ENCODE data around the gene RAB38.

Gene RAB38

DNA sequence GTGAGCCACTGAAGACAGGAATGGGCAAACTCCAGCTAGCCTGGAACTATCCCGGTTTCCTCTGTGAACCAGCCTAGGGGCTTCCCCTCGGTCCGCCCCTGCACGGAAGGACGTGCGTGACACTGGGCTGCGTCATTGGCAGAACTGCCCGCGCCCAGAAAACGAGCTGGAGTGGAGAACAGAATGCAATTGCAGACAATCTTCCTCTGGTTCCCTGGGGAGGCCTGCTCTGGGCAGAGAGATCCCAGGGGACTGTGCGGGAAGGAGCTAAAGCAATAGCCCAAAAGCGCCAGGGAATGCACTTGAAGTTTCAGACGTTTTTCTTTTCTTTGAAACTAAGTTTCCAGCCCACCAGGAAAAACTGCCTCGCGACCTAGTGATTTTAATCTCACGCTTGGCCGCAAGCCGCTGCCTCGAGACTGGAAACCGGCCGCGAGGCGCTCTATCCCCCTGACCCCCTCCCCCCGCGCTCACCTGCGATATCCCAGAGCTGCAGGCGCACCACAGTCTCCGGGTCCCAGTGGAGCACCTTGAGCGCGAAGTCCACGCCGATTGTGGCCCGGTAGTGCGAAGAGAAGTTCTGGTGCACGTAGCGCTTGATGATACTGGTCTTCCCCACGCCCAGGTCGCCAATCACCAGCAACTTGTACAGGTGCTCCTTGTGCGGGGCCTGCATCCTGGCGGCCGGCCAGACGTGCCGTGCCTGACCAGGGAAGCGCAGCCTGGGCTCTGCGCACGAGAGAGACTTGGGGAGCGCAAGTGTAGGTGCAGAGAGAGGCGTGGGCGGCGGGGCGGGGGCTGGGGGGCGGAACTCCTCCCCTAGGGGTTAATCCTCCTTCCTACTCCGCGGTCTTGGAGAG, at the start of gene RAB38:
Gene RAB38 (minus strand): TSS at position 735 of the 860 bp plus-strand sequence. CDS start 59 bp downstream, at position 676.
- H3K4me3 ChIP-seq, result peak within 1 kb of the TSS; percentile 31 to 56 (median 44)
- H3K27ac ChIP-seq, result peak within 1 kb of the TSS; percentile 27 to 91 (median 83)

DNA sequence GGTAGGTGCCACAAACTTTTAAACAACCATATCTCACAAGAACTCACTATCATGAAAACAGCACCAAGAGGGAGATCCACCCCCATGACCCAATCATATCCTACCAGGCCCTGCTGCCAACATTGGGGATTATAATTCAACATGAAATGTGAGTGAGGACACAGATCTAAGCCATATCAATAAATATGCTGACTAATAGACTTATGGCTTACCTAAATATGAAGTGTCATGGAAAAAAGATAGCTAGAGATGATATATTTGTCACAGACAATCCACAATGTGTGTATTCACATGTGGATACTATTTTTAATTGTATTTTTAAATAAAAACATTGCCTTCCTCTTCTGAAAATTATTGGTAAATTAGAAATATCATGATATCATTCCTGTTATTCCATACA, 38.2 kb upstream of the RAB38 start:
- H3K27ac ChIP-seq, result no peak overlapping the region
- no peak overlapping the region for H3K4me3 ChIP-seq

DNA sequence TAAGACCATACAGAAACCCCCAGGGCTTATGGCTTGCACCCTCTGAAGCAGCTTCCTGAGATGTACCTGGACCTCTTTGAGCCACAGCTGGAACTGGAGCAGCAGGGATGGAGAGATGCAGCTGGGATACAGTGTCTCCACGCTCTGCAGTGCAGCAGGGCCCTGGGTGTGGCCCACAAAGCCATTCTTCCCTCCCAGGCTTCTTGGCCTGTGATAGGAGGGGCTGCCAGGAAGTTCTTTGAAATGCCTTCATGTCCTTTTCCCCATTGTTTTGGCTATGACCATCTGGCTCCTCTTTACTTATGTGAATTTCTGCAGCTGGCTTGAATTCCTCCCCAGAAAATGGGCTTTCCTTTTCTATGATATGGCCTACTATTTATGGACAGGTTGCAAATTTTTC, 37.1 kb upstream of the RAB38 start:
- no peak overlapping the region for H3K27ac ChIP-seq
- no peak overlapping the region for H3K4me3 ChIP-seq

DNA sequence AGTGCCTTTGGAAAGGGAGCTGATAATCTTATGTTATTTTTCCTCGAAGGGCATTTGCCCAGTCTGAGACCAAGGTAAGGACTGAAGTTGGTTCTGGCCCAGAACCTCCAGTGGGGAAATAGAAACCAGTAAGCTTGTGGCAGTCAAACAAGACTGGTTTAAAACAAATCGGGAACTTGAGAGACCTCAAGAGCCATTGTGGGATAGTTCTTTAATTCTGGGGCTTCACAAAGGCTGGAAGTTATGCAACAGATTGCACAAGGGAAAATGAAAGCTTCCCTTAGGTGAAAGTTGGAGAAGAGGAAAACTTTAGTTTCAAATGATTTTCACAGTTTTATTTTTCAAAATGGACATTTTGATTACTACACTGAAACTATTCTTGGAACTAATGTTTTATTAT, 33.5 kb upstream of the RAB38 start:
- H3K27ac ChIP-seq, result no peak overlapping the region

DNA sequence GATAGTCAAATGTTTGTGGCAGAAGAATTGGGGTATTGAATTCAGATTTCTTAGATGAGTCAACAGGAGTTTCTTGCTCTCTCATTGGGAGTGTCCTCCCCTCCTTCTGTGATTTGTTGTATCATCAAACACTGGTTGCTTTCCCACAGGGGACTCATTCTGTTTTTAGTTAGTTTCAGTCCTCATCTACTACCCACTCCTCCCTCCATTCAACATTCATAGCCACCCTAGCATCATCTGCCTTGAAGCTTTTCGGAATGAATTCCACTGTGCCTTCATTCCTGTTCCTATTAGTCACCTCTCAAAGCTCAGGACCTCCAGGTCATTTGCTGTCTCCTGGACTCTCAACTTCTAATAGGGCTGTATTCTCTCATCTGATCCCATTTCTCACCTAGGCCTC, 31.5 kb upstream of the RAB38 start:
- no peak overlapping the region for H3K27ac ChIP-seq
- H3K4me3 ChIP-seq, result no peak overlapping the region

More for the DNA sequence above, 33.5 kb upstream of the RAB38 start:
- H3K4me3 ChIP-seq, result no peak overlapping the region

DNA sequence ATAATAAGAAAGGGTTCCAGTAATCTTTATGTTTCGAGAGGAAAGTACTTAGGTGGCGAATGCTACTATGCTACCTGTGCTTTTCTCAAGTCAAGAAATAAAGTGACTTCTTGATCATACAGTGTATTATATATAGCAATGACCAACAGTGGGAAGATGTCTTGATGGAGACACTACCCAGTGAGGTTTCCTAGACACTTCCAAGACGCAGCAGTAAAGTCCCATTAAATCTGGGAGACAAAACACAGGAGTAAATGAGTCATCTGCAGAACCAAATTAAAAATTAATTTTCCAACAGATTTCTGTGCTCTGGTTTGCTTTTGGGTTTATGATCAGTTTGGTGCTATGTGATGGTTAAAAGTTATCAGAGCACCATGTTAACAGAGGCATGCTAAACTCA, 29.1 kb upstream of the RAB38 start:
- Histone ChIP-seq H3K4me3 (no peak overlapping the region), H3K27ac (no peak overlapping the region)

DNA sequence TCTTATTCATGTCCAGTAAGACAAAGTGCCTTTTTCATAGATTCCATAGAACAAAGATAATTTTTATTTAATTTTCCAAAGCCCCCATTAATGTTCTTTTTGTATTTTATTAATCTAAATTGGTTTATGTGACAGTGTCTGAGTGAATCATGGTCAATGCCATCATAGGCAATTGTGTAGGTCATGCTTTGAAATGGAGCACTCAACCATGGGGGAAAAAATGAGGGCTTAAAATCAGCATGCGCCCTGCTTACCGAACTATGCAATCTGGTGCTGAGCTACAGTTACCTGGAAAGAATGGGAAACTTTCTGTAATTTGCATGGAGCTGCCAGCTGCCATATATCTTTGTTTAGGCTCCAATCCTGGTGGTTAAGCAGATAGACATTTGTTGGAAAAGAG, 28.4 kb upstream of the RAB38 start:
- no peak overlapping the region for H3K4me3 ChIP-seq
- H3K27ac ChIP-seq, result no peak overlapping the region

DNA sequence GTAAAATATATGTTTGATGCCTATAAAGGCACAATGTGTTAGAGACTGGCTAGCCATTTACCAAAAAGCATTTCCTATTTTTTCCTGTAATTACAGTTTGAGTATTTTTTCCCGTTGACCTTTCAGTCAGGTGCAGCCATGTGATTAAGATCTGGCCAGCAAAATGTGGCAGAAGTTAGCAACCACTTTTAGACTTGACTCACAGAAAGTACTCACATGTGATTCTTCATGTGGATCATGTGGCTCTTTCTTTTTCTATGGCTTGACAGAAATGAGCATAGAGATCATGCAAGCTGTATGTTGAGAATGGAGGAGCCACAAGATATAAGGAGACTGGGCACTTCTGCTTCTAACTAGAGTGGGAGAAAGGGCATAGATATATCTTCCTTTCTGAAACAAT, 27.3 kb upstream of the RAB38 start:
- no peak overlapping the region for H3K27ac ChIP-seq
- H3K4me3 ChIP-seq, result no peak overlapping the region

DNA sequence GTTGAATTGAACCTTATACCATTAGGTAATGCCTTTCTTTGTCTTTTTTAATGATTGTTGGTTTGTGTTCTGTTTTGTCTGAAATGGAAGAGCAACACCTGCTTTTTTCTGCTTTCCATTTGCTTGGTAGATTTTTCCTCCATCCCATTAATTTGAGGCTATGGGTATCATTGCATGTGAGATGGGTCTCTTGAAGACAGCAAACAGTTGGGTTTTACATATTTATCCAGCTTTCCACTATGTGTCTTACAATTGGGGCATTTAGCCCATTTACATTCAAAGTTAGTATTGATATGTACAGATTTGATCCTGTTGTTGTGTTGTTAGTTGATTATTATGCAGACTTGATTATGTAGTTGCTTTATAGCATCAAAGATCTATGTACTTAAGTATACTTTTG, 21.1 kb upstream of the RAB38 start:
- H3K4me3 ChIP-seq, result no peak overlapping the region
- no peak overlapping the region for H3K27ac ChIP-seq

DNA sequence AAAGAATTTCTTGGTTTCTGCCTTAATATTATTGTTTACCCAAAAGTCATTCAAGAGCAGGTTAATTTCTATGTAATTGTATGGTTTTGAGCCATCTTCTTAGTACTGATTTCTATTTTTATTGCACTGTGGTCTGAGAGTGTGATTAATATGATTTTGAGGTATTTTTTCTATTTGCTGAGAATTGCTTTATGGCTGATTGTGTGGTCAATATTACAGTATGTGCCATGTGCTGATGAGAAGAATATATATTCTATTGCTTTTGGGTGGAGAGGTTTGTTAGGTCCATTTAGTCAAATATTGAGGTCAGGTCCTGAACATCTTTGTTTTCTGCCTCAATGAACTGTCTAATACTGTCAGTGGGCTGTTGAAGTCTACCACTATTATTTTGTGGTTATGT, 20.7 kb upstream of the RAB38 start:
- H3K4me3 ChIP-seq, result no peak overlapping the region
- no peak overlapping the region for H3K27ac ChIP-seq

DNA sequence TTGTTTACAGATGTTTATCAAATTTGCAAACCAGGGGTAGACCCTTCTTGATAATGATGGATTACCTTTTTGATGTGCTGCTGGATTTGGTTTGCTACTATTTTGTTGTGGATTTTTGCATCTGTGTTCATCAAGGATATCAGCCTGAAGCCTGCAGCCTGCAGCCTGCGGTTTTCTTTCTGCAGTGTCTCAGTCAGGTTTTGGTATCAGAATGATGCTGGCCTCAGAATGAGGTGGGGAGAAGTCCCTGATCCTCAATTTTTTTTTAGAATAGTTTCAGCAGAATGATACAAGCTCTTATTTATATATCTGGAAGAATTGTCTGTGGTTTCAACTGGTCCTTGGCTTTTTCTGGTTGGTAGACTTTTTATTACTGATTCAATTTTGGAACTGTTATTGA, 19.7 kb upstream of the RAB38 start:
- Histone ChIP-seq H3K27ac (no peak overlapping the region), H3K4me3 (no peak overlapping the region)

DNA sequence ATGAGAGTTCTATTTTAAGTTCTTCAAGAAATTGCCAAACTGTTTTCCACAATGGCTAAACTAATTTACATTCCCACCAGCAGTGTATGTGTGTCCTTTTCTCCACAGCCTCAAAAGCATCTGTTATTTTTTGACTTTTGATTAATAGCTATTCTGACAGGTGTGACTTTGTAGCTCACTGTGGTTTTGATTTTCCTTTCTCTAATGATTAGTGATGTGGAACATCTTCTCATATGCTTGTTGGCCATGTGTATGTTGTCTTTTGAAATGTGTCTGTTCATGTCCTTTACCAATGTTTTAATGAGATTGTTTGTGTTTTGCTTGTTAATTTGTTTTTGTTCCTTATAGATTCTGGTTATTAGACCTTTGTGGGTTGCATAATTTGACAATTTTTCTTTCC, 18.0 kb upstream of the RAB38 start:
- Histone ChIP-seq H3K27ac (no peak overlapping the region), H3K4me3 (no peak overlapping the region)

DNA sequence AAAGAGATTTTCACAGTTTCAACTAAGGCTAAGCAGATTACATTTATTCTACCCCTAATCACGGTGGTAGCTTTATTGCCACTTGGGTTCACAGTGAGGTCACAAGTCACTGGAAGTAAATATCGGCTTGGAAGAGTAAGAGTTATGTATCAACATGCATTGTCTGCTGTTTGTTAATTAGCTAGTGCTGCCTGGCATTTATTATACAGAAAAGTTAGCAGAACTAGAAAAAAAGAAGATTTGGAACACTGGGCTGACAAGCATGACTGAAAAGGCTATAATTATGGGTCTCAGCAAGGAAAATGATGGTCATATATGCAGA, 13.7 kb upstream of the RAB38 start:
- Histone ChIP-seq H3K27ac (no peak overlapping the region), H3K4me3 (no peak overlapping the region)

DNA sequence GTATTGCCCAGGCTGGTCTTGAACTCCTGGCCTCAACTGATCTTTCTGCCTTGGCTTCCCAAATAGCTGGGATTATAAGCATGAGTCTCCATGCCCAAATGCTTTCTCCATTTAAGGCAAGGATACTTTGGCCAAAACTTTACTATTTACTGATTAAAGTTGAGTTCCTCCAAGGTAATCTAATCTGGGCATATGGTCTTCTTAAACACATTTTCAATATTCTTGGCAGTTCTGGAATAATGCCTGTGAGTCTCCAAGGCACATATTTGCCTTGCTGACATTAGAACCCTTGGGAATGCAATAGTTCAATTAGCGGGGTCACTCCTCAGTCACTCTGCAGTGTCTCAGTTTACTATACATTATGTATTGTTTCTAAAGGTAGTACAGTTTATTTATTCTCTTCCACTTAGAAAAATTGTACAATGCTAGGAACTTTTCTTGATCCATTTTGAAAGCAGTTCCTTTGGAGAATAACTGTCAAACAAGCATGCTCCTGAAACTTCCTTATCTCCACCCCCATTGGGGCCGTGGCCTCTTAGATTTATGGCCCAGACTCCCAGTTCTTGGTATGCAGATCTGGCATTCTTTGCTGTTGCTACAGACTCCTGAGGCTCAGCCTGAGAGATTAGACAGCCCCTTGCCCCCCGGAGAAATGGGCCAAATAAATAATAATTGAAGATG, 13.1 kb upstream of the RAB38 start:
- Histone ChIP-seq H3K4me3 (no peak overlapping the region), H3K27ac (no peak overlapping the region)

DNA sequence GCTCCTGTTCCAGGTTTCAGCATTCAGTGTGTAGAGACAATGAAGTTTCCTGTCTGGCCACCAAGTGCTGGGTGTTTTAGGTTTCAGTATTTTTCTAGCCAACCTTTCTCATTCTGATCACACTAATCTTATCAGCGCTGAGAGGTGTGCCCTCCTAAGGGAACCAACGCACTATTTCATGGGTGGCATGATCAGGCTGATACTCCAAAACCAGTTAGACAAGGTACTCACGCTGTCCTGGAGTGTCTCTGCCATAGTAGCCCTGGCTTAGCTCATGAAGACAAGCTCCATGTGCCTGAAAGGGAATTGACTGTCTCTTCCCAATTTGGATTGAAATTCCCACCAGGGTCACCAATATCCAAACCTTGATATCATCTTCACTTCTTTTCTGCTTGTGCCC, 8.0 kb upstream of the RAB38 start:
- H3K4me3 ChIP-seq, result no peak overlapping the region
- H3K27ac ChIP-seq, result peak overlapping the region in 5 of 21 experiments; percentile 7 to 54 (median 26)

DNA sequence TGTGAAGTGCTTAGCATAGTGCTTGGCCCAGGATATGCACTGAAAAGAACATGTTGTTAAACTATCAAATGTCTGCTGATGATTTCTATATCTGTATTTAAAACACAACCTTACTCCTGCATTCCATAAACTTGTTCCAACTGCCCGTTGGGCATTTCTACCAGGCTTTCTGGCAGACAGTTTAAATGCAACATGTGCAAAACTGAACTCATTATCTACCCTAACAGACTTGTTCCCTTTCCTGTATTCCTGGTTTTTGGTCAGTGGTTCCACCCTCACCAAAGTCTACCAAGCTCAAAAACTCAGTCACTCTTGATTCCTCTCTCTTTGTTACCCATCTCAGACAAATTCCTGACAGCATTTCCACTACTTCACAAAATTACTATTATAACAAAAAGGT, 6.5 kb upstream of the RAB38 start:
- no peak overlapping the region for H3K4me3 ChIP-seq

DNA sequence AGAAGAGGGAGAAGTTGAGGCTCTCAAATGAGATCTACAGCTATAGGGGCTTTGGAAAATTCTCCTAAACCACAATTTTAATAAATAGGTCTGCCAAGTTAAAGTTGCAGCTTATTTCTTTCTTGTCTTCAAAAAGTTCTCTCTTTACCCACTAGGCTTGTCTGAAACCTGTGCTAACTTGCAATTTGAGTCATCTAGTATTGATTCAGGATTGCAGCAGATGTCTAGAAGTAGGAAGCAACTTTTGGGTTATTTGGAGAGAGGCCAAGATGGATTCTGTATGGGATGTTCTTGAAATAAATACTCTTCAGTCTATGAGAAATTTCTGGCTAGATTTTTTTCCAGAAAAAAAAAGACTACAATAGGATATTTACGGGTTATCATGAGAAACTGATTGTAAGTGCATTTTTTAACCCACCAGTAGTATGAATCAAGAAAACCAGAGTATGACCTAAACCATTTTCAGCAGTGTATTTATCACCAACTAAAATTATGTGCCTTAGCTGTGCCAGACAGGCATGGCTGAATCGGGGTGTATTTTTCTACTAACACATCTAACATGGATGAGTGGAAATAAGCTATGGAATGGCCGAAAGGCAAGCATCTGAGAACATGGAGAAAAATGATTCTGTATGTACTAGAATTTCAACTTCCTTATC, 4.9 kb upstream of the RAB38 start:
- peak overlapping the region in 12 of 21 experiments; percentile 11 to 74 (median 60) for H3K27ac ChIP-seq
- H3K4me3 ChIP-seq, result no peak overlapping the region

More for the DNA sequence above, 6.5 kb upstream of the RAB38 start:
- peak overlapping the region in 7 of 21 experiments; percentile 9 to 67 (median 58) for H3K27ac ChIP-seq

DNA sequence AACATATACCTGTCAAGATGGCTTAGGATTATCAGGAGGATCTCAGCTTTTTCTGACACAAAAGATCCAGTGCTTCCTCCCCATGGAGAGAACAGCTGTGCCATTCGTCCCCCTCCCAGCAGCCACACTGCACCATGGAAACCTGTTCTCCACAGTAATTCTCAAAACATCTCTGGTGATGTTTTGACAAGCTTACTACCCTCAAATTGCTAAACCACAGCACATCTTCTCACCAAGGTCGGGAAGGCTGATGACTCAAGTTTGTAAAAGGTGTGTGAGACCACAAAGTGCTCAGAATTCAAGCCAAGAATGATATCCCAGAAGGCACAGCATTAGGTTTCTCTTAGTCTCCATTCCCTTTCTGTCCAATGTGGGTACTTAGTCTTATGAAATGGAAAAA, 3.9 kb upstream of the RAB38 start:
- peak overlapping the region in 16 of 21 experiments; percentile 8 to 74 (median 58) for H3K27ac ChIP-seq
- H3K4me3 ChIP-seq, result no peak overlapping the region

DNA sequence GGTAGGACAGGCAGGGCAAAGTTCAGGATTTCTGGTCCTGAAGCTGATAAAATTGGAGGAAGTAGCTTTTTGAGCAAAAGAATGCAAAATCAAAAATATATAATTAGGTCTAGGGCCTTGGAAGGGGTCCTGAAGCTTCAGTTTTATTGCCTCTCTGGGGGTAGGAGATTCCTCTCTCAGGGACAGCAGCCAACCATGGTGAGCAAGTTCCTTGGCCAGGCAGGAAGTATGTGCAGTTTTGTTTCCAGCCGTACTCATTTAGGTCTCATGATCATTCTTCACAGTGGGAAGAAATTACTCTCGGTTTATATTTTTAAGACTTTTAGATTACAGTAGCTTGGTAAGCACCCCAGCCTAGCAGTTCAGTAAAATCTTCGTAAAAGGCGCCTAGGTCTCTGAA, 2.9 kb upstream of the RAB38 start:
- peak overlapping the region in 10 of 21 experiments; percentile 3 to 73 (median 46) for H3K27ac ChIP-seq
- no peak overlapping the region for H3K4me3 ChIP-seq

DNA sequence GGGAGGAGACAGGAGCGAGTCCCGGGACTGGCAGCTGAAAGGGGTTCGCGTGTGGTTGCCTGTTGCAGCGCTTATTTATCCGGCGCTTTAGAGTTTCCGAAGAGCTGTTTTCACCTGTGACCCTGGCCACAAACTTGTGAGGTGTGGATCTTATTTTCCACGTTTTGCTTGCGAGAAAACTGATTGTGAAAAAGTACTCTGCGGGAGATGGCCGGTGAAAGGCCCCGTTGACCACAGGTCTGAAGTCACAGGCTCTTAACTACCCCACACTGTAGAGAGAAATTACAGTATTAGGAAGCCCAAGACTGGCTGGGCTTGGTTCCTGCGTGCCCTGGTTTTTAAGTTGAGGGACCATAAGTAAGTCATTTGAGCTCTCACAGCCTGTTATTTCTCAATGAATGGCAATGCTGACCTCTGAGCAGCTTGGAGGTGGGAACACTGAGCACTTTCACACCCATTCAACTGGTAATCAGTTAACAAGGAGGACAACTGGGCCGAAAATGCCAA, 379 bp upstream of the RAB38 start:
- peak overlapping the region in 19 of 21 experiments; percentile 8 to 91 (median 83) for H3K27ac ChIP-seq
- peak overlapping the region; percentile 31 to 56 (median 44) for H3K4me3 ChIP-seq

Data from skin epidermis (tissue), 12 donors.